OCI-LY1 (cell line): ENCODE data around the gene ESPNL.

Experiments used
- H2AFZ ChIP-seq: fragments of 200-600 bp; sonication (generic), shearing (Covaris generic); 2 replicates; pipeline ENCODE4 v1.6.0; 2014; ENCODE audit warnings: antibody characterized with exemption, mild to moderate bottlenecking, low read length
- H3F3A ChIP-seq: fragments of 200-600 bp; sonication (generic), shearing (Covaris generic); 2 replicates; pipeline ENCODE4 v1.6.0; 2014; ENCODE audit warnings: mild to moderate bottlenecking, antibody characterized with exemption, low read length, moderate library complexity; ENCODE audit not compliant: insufficient read depth
- H3K27ac ChIP-seq: fragments of 200-600 bp; sonication (generic); 2 replicates; pipeline ENCODE4 v1.5.1; 2014; ENCODE audit warnings: low read length, mixed run types, mild to moderate bottlenecking, low read depth; ENCODE audit not compliant: poor library complexity, severe bottlenecking
- H3K27me3 ChIP-seq: fragments of 200-600 bp; sonication (generic); 2 replicates; pipeline ENCODE4 v1.6.0; 2014; ENCODE audit warnings: antibody characterized with exemption, mild to moderate bottlenecking, low read length, moderate library complexity; ENCODE audit not compliant: insufficient read depth
- H3K36me3 ChIP-seq: fragments of 200-600 bp; sonication (generic); 2 replicates; pipeline ENCODE4 v1.6.1; 2014; ENCODE audit warnings: mild to moderate bottlenecking, antibody characterized with exemption, low read length, moderate library complexity, mixed read lengths; ENCODE audit not compliant: insufficient read depth
- H3K4me1 ChIP-seq: fragments of 200-600 bp; sonication (generic); 2 replicates; pipeline ENCODE4 v1.5.1; 2014; ENCODE audit warnings: mild to moderate bottlenecking, low read length, moderate library complexity; ENCODE audit not compliant: insufficient read depth, severe bottlenecking
- H3K4me2 ChIP-seq: fragments of 200-600 bp; sonication (generic), shearing (Covaris generic); 2 replicates; pipeline ENCODE4 v1.6.1; 2014; ENCODE audit warnings: low read length
- H3K4me3 ChIP-seq: fragments of 200-600 bp; sonication (generic); 2 replicates; pipeline ENCODE4 v1.5.1; 2014; ENCODE audit warnings: low read length, low read depth, mild to moderate bottlenecking, mixed read lengths; ENCODE audit not compliant: poor library complexity, severe bottlenecking
- H3K79me2 ChIP-seq: fragments of 200-600 bp; shearing (Covaris generic); 2 replicates; pipeline ENCODE4 v1.6.1; 2016; ENCODE audit warnings: mixed run types, low read length, mixed read lengths; ENCODE audit not compliant: insufficient read depth
- H3K9ac ChIP-seq: fragments of 200-600 bp; sonication (generic), shearing (Covaris generic); 2 replicates; pipeline ENCODE4 v1.6.1; 2014; ENCODE audit warnings: mild to moderate bottlenecking, low read length, mixed read lengths
- H3K9me2 ChIP-seq: fragments of 200-600 bp; sonication (generic), shearing (Covaris generic); 2 replicates; pipeline ENCODE4 v1.6.1; 2014; ENCODE audit warnings: low read depth, mild to moderate bottlenecking, low read length, mixed read lengths
- H3K9me3 ChIP-seq: fragments of 200-600 bp; shearing (Covaris generic); 2 replicates; pipeline ENCODE4 v1.6.1; 2014; ENCODE audit warnings: low read length, mixed read lengths
- H4K20me1 ChIP-seq: fragments of 200-600 bp; sonication (generic), shearing (Covaris generic); 2 replicates; pipeline ENCODE4 v1.6.0; 2016; ENCODE audit warnings: mild to moderate bottlenecking, low read length; ENCODE audit not compliant: insufficient read depth
- CTCF ChIP-seq: fragments of 200-600 bp; sonication (generic), shearing (Covaris generic); IDR thresholded peaks from 2 replicates; pipeline ENCODE4 v1.5.1; 2017; ENCODE audit warnings: mild to moderate bottlenecking, antibody characterized with exemption, low read length, moderate library complexity, mixed read lengths
- EZH2 ChIP-seq: fragments of 200-600 bp; sonication (generic), shearing (Covaris generic); IDR thresholded peaks from 2 replicates; pipeline ENCODE4 v1.8.0; 2017; ENCODE audit warnings: borderline replicate concordance, mixed run types, mild to moderate bottlenecking, antibody characterized with exemption, low read length, moderate library complexity, mixed read lengths

ESPNL gene

GRCh38 chr2:238131761-238132462, 31.8 kb downstream of the ESPNL start:
- Histone ChIP-seq H3K9me3 (no peaks in the 10 kb centered on the region), H3K9me2 (no peaks in the 10 kb centered on the region), H3K4me3 (no peak overlapping the region), H3F3A (no peaks in the 10 kb centered on the region), H3K27me3 (peaks cover 20% of the 10 kb centered on the region), H3K4me2 (no peak overlapping the region), H2AFZ (no peak overlapping the region), H3K9ac (no peak overlapping the region), H3K4me1 (no peaks in the 10 kb centered on the region), H3K27ac (no peak overlapping the region), H3K36me3 (no peaks in the 10 kb centered on the region), H4K20me1 (no peaks in the 10 kb centered on the region), H3K79me2 (no peaks in the 10 kb centered on the region)
- TF ChIP-seq CTCF (no peak), EZH2 (no peak)

- Histone ChIP-seq H3K4me1 (no peaks in the 10 kb centered on the region), H3K9me3 (no peaks in the 10 kb centered on the region), H3K9ac (no peak overlapping the region), H3K27me3 (peaks cover 23% of the 10 kb centered on the region), H3F3A (no peaks in the 10 kb centered on the region), H3K27ac (no peak overlapping the region), H2AFZ (no peak overlapping the region), H3K4me2 (no peak overlapping the region), H3K9me2 (no peaks in the 10 kb centered on the region), H4K20me1 (no peaks in the 10 kb centered on the region), H3K4me3 (no peak overlapping the region), H3K36me3 (no peaks in the 10 kb centered on the region), H3K79me2 (no peaks in the 10 kb centered on the region)
- no peak for TF ChIP-seq EZH2
- no peak for TF ChIP-seq CTCF
Measured at GRCh38 chr2:238132463-238133450, 32.6 kb downstream of the ESPNL start.

GRCh38 chr2:238133499-238134392, 33.6 kb downstream of the ESPNL start:
- H3K36me3 ChIP-seq = no peaks in the 10 kb centered on the region
- peaks cover 28% of the 10 kb centered on the region for H3K27me3 ChIP-seq
- H4K20me1 ChIP-seq = no peaks in the 10 kb centered on the region
- H3K9me3 ChIP-seq = no peaks in the 10 kb centered on the region
- H3K9me2 ChIP-seq = no peaks in the 10 kb centered on the region
- no peak overlapping the region for H3K4me3 ChIP-seq
- no peak overlapping the region for H3K27ac ChIP-seq
- H3F3A ChIP-seq = no peaks in the 10 kb centered on the region
- H3K4me2 ChIP-seq = no peak overlapping the region
- H3K4me1 ChIP-seq = no peaks in the 10 kb centered on the region
- no peak for TF ChIP-seq EZH2
- TF ChIP-seq CTCF = no peak
- H2AFZ ChIP-seq = no peak overlapping the region
- H3K79me2 ChIP-seq = no peaks in the 10 kb centered on the region
- H3K9ac ChIP-seq = no peak overlapping the region
